ENCODE results near the gene NKX2-1. TPM values are rescaled to one million over a fixed set of nuclear protein-coding genes. Genes with fewer than 3 reads are reported as not detected.
"Not testable (repeated sequence)": the region's sequence is repeated elsewhere in the genome, so short reads cannot be mapped to it uniquely, and the experiment has no call there.

Gene NKX2-1
- polyA plus RNA-seq, 1 of the 3 experiments (the other 2 are of a cell fraction), result not detected

DNA sequence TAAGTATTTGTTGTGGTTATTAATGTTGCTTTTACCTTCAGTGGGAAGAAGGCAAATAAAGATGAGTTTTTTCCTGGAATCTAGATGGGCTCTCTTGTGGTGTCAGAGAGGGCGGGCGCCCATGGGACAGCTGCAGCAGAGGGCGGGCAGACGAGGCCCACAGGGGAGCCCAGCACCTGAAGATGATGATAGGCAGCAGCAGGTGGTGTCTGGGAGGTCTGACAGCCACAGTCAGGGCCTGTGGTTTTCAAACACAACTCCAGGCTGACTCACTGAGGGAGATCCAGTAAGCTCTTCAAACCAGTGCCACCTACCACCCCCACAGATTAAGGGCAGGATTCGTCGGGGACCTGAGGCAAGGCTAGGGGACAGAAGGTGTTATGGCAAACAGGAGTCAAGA is 42.8 kb downstream of the NKX2-1 start (continued):
- no peak for TF ChIP-seq RFX5 (IDR thresholded peaks at IDR 0.05; ENCODE audit: low read length)
- TF ChIP-seq FOSL2 (IDR thresholded peaks at IDR 0.05; ENCODE audit: borderline replicate concordance, low read depth), result no peak
- TF ChIP-seq MXI1 (IDR thresholded peaks at IDR 0.05; ENCODE audit: low read depth, low read length), result no peak

DNA sequence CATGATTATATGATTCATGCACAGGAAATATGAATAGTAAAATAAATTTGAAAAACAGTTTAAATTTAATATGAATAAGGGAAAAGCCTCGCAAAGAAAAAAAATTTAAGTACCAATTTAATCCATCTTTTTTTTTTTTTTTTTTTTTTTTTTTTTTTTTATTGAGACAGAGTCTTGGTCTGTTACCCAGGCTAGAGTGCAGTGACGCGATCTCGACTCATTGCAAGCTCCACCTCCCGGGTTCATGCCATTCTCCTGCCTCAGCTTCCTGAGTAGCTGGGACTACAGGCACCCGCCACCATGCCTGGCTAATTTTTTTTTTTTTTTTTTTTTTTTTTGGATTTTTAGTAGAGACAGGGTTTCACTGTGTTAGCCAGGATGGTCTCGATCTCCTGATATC is 44.0 kb downstream of the NKX2-1 start:
- 2% methylated on average over 7 of the region's 7 CpGs for WGBS (ENCODE audit: low lambda C conversion rate)
- H3K9ac ChIP-seq; H3K9me2 ChIP-seq; H3K9me3 ChIP-seq; H2AFZ ChIP-seq (ENCODE audit: low read depth); H3K36me3 ChIP-seq (replicated peaks in 1 of 2; ENCODE audit: control insufficient read depth in 1 of 2, insufficient read depth in 2 of 2, low read length in 1 of 2); H3K27me3 ChIP-seq (ENCODE audit: insufficient read depth); H3F3A ChIP-seq (replicated peaks; ENCODE audit: insufficient read depth); DNase-seq; H3K4me3 ChIP-seq (ENCODE audit: low read depth in 2 of 2, low read length in 1 of 2); H3K79me2 ChIP-seq (ENCODE audit: insufficient read depth); H3K4me1 ChIP-seq (ENCODE audit: control insufficient read depth in 1 of 2, insufficient read depth in 2 of 2, low read depth in 1 of 2, low read length in 1 of 2); H3K4me2 ChIP-seq; CTCF ChIA-PET; H4K20me1 ChIP-seq (ENCODE audit: insufficient read depth); H3K27ac ChIP-seq (ENCODE audit: low read depth in 2 of 2, low read length in 1 of 2); POLR2A ChIA-PET: not testable (repeated sequence)

DNA sequence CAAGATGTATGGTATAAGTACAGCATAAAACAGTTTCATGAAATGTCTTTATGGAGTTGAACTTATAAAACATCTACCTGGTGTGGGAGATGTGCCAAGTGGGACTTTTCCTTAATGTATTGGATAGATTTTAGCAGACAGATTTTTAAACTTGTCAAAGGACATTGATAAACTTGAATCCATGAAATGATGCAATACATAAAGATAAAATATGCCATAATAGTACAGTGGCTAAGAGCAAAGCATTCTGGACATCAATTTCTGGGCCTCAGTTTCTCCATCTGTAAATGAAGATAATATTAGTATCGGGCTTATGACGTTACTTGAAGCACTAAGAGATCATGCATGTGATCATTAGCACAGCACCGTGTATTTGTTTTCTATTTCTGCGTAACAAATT is 45.4 kb downstream of the NKX2-1 start:
- no peaks in the 10 kb centered on the region for H3K27me3 ChIP-seq (ENCODE audit: insufficient read depth)
- no peak for TF ChIP-seq YY1 (IDR thresholded peaks at IDR 0.05; ENCODE audit: low read depth)
- TF ChIP-seq, protein P1, sequence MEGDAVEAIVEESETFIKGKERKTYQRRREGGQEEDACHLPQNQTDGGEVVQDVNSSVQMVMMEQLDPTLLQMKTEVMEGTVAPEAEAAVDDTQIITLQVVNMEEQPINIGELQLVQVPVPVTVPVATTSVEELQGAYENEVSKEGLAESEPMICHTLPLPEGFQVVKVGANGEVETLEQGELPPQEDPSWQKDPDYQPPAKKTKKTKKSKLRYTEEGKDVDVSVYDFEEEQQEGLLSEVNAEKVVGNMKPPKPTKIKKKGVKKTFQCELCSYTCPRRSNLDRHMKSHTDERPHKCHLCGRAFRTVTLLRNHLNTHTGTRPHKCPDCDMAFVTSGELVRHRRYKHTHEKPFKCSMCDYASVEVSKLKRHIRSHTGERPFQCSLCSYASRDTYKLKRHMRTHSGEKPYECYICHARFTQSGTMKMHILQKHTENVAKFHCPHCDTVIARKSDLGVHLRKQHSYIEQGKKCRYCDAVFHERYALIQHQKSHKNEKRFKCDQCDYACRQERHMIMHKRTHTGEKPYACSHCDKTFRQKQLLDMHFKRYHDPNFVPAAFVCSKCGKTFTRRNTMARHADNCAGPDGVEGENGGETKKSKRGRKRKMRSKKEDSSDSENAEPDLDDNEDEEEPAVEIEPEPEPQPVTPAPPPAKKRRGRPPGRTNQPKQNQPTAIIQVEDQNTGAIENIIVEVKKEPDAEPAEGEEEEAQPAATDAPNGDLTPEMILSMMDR (IDR thresholded peaks at IDR 0.05), result no peak
- no peak for TF ChIP-seq RAD21 (IDR thresholded peaks at IDR 0.05; ENCODE audit: low read length)
- TF ChIP-seq GABPA (IDR thresholded peaks at IDR 0.05; ENCODE audit: low read depth), result no peak
- TF ChIP-seq EP300 (IDR thresholded peaks at IDR 0.05; ENCODE audit: borderline replicate concordance in 1 of 2, low read depth in 1 of 2, low read length in 1 of 2), result no peak
- TF ChIP-seq FOXJ3 (CRISPR knock-in tag; IDR thresholded peaks at IDR 0.05), result no peak
- TF ChIP-seq SIN3A (IDR thresholded peaks at IDR 0.05; ENCODE audit: borderline replicate concordance, low read depth, low read length), result no peak
- H3K4me2 ChIP-seq, result no peak overlapping the region
- ChIA-PET POLR2A (no interaction called here), CTCF (no interaction called here)
- no peaks in the 10 kb centered on the region for H3K9me2 ChIP-seq
- no peak overlapping the region for H3K9ac ChIP-seq
- no peaks in the 10 kb centered on the region for H4K20me1 ChIP-seq (ENCODE audit: insufficient read depth)
- DNase-seq, result no peak
- H3K4me3 ChIP-seq (ENCODE audit: low read depth in 2 of 2, low read length in 1 of 2), result no peak overlapping the region
- H3K36me3 ChIP-seq (replicated peaks in 1 of 2; ENCODE audit: control insufficient read depth in 1 of 2, insufficient read depth in 2 of 2, low read length in 1 of 2), result no peaks in the 10 kb centered on the region
- WGBS (ENCODE audit: low lambda C conversion rate), result 8% methylated on average over 4 of the region's 4 CpGs
- H3K4me1 ChIP-seq (ENCODE audit: control insufficient read depth in 1 of 2, insufficient read depth in 2 of 2, low read depth in 1 of 2, low read length in 1 of 2), result no peaks in the 10 kb centered on the region
- no peak overlapping the region for H3K27ac ChIP-seq (ENCODE audit: low read depth in 2 of 2, low read length in 1 of 2)
- H3F3A ChIP-seq (replicated peaks; ENCODE audit: insufficient read depth), result no peaks in the 10 kb centered on the region
- H3K79me2 ChIP-seq (ENCODE audit: insufficient read depth), result no peaks in the 10 kb centered on the region
- no peak overlapping the region for H2AFZ ChIP-seq (ENCODE audit: low read depth)
- H3K9me3 ChIP-seq, result no peaks in the 10 kb centered on the region

DNA sequence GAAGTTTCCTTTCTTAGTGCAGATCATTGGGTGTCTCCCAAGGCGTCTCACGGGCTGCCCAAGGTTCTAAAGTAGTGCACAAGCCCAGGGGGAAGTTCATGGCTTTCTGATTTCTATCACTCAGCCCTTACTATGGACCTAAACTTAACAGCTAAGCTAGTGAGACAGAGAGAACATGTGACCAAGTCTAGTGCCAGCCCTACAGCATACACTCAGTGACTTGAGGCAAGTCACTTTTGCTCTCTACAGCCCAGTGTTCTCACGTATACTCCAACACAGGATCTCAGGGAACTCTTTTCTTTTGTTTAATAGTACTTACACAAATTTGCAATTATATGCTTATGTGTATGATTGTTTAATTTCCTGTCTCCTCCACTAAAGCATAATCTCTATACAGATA is 48.6 kb downstream of the NKX2-1 start:
- ChIA-PET POLR2A (no interaction called here), CTCF (no interaction called here)
- no peaks in the 10 kb centered on the region for H3K27me3 ChIP-seq (ENCODE audit: insufficient read depth)
- 3% methylated on average over 3 of the region's 3 CpGs for WGBS (ENCODE audit: low lambda C conversion rate)
- H3K27ac ChIP-seq (ENCODE audit: low read depth in 2 of 2, low read length in 1 of 2), result no peak overlapping the region
- no peaks in the 10 kb centered on the region for H4K20me1 ChIP-seq (ENCODE audit: insufficient read depth)
- no peak overlapping the region for H3K9ac ChIP-seq
- no peaks in the 10 kb centered on the region for H3K36me3 ChIP-seq (replicated peaks in 1 of 2; ENCODE audit: control insufficient read depth in 1 of 2, insufficient read depth in 2 of 2, low read length in 1 of 2)
- H2AFZ ChIP-seq (ENCODE audit: low read depth), result no peak overlapping the region
- no peak for TF ChIP-seq GABPA (IDR thresholded peaks at IDR 0.05; ENCODE audit: low read depth)
- no peaks in the 10 kb centered on the region for H3K9me3 ChIP-seq
- no peaks in the 10 kb centered on the region for H3F3A ChIP-seq (replicated peaks; ENCODE audit: insufficient read depth)
- no peak overlapping the region for H3K4me2 ChIP-seq
- no peak for DNase-seq
- H3K4me3 ChIP-seq (ENCODE audit: low read depth in 2 of 2, low read length in 1 of 2), result no peak overlapping the region
- H3K4me1 ChIP-seq (ENCODE audit: control insufficient read depth in 1 of 2, insufficient read depth in 2 of 2, low read depth in 1 of 2, low read length in 1 of 2), result no peaks in the 10 kb centered on the region
- H3K79me2 ChIP-seq (ENCODE audit: insufficient read depth), result no peaks in the 10 kb centered on the region
- no peaks in the 10 kb centered on the region for H3K9me2 ChIP-seq

All from SK-N-SH (cell line).